ENCODE data around the gene ST3GAL5.
A peak's percentile ranks its signal among the peaks of the same experiment; 100 is the strongest.

Gene ST3GAL5

DNA sequence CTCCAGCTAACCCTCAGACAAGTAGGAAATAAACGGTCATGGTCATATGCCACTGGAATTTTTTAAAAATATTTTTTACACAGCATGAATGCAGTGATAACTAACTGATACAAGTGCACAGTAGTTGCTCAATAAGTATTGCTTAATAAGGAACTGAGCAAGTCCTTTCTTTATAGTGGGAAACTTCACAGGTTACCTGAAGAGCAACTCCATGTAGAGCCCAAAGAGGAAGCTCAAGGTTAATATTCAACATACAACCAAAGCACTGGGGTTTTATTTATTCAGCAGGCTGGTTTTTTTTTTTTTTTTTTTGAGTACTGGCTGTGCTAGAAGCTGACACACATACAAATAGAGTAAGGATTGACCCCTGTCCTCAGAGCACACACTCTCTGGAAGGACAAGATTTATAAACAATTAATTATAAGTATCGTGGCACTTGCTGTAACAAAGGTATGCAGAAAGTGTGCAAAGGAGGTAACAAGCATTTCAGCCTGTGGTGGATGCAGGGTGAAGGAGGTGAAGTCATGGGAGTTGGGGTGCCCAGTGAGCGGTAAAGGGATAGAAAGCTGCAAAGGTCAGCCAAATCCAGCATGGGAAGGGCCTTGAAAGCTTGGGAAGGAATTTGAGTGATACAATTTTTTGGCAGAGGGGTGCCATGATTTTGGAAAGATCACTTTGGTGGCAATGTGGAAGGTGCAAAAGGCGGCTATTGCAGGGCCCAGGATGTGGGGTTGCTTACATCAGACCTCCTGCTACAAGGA is 82.3 kb downstream of the ST3GAL5 start:
- DNase-seq: peak in 2 of 4 experiments; percentile 1 to 52

DNA sequence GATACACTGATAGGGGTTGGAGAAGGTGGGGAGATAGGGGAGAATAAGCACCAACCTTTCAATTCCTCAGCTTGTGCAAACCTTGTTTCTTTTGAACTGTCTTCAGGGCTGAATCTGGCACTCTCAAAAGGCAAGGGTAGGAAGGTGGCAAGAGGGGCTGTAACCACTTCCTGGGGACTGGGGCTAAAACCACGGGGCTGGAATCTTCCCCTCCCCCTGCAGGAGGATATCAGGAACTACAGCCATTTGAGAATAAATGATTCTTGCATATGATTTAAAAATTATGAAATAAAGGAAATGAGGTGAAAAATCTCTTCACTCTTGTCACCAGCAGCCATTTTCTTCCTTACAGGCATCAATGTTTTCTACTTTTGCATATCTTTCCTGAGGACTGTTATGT is 84.2 kb downstream of the ST3GAL5 start:
- DNase-seq: peak; percentile 14 to 58 (median 44)

DNA sequence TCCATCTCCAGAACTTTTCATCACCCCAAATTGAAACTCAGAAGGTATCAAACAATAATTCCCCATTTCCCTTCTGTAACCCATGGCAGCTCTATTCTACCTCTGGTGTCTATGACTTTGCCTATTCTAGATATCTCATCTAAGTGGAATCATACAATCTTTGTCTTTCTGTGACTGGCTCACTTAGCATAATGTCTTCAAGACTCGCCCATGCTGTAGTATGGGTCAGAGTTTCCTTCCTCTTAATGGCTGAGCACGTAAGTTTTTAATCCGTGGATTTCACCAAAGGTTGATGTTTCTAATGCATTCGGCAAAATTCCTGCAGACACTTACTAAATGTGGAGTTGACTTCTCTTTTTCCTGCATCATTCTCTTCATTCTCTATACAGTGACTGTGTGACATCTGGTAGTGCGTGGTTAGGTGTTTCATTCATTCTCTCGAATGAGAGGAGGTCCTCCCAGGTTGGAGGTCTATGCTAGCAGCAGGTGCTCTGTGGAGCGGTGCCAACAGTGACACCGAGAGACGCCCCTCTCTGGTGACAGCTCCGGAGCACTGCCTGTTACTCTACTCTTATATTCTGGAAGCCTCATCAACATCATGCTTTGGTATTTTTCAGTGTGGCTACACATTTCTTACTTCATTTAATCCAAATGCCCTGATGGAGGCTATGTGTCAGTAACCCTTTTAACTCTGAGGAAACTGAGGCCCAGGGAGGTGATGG is 84.9 kb downstream of the ST3GAL5 start:
- DNase-seq: peak in 2 of 4 experiments; percentile 4 to 51

DNA sequence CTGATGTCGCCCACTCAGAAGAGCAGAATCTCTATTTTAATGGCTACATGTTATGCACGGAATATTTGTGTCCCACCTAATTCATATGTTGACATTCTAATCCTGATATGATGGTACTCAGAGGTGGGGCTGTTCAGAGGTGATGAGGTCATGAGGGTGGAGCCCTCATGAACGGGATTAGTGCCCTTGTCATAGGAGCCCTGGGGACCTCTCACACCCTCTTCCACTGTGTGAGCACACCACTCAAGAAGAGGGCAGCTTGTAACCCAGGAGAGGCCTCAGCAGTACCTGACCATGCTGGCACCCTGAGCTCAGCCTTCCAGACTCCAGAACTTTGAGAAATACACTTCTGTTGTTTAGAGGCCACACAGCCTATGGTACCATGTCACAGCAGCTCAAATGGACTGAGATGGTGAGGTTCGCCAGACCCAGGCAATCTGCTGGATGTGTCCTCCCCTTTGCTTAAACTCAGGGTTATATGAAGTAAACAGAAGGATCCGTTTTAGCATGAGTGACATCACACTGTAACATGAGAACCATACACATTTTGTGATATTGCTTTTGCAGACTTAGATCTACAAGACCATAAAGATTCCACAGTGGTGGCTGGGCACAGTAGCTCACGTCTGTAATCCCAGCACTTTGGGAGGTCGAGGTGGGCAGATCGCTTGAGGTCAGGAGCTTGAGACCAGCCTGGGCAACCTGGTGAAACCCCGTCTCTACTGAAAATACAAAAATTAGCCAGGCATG is 86.3 kb downstream of the ST3GAL5 start:
- DNase-seq: peak in 1 of 4 experiments; percentile 1

DNA sequence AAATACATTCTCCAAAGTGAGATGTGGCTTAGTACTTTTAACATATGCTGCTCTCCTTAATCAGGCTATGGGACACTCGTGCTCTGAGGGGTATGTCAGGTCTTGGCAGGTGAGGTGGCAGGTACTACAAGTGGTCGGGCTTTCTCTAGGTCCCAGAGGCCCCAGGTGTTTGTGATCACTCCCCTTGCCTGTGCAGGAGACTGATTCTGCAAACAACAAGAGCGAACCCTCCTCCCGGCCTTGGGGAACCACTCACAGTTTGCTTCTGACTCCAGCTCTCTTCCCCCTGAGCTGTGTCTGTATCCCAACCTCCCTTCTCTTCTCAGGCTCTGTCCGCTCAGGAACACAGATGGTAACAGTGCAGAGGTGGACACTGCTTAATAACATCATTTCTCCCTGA is 86.9 kb downstream of the ST3GAL5 start:
- DNase-seq: peak in 1 of 4 experiments; percentile 0

DNA sequence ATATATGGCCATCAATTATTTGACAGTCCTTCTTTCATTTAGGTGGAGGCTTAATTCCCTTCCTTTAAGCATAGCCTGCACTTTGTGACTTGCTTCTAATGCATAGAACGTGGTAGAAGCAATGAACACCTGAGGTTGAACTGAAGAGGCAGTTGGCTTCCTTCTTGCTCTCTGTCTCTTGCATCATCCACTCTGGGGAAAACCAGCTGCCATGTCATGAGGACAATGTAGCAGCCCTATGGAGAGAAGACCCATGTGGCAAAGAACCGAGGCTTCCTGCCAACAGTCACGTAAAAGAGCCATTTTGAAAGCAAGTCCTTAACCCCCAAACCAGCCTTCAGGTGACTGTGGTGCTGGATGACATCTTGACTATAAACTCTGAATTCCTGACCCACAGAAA is 88.2 kb downstream of the ST3GAL5 start:
- peak; percentile 15 to 63 (median 48) for DNase-seq

DNA sequence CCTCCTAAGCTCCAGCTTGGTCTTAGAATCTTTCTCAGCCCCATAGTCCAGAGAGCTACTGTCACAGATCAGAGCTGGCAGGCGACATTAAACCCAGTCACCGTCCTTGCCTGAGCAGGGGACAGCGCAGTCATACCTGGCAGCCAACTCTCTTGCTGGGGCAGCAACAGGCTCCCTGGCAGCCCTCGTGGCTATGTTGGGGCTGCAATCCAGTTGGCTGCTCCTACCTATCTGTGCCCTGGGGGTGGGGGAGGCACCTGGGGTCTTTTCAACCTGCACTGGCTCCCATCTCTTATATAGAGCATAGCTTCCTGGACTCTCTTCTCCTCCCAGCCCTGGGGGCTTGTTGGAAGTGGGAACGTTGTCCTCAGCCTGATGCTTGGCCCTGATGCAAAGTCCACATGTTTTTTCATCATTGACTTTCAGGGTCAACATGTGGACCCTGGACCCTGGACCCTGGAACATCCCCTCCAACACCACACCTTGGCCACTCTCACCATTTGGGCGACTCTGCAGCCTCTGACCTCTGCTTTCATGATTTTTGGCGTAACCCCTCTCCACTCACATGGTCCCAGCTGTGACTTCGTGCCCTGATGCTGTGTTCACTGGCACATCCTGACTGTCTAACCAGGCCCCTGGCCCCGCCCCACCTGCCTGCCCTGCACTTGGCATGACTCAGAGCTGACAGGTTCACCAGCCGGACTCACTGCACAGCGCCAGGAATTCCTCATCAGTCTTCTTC is 89.4 kb downstream of the ST3GAL5 start:
- no peak for DNase-seq

DNA sequence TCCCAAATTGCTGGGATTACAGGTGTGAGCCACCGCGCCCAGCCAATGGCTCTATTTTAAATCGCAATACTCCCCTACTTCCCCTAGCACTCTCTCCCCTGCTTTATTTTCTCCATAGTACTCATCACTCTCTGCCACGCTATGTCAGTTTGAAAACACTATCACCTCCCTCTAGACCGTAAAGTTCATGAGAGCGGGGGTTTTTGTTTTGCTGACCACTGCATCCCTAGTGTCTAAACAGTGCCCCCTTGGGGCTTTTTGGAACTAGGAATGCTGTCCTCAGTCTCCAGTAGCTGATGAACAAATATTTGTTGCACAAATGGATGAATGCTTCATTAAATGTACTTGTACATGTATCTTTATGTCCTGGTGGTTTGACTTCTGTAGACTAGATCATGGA is 90.9 kb downstream of the ST3GAL5 start:
- DNase-seq: peak; percentile 33 to 68 (median 59)

DNA sequence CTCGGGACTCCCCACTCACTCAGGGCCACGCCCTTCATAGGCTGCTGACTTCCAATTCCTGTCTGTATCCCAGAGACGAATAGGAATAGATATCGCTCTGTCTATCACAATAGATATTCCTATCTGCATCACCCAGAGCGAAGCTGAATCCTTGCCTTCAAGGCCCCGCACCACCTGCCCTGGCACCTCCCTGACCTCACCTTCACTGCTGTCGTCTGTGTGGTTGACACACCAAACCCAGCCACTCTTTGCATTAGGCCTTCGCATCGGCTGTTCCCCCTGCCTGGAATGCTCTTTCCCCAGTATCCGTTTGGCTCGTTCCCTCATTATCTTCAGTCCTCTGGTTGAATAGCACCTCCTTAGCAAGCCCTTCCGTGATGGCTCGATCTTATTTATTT is 91.5 kb downstream of the ST3GAL5 start:
- DNase-seq: no peak

DNA sequence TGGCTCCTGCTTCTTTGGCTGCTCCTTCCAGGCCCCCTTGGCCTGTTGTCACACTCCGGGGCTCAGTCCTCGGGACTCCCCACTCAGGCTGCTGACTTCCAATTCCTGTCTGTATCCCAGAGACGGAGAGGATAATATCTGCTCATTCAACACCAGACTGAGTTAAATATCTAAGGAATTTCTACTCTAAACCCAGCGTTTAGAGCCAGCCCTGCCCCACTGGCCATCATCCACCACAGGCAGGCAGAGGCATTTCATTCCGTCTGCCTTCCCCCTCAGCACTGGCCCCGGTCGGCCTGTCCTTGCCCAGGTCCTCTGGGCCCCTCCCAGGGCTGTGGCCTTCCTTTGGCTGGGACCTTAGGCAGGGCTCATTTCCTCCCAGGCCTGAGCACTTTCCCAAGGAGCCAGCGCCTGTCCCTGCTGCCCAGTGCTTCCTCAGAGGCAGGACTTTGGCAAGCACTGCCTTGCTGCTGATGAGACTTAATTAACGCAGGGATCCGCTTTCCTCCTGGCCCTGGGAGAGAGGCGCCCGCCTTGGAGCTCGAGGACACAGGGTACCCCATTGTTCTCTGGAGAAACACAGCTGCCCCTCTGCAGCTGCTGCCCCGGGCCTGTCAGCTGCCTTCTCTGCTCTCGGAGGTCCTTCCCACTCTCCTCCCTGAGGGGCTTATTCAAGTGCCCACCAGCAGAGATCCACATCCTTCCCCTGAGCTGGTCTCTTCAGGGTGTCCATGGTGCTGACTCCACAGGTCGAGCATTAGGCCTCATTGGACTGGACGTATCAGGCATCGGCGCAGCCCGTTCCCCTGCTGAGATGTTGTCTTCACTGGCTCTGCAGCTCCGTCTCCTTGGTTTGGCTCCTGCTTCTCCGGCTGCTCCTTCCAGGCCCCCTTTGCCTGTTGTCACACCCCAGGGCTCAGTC is 92.2 kb downstream of the ST3GAL5 start:
- DNase-seq: no peak

DNA sequence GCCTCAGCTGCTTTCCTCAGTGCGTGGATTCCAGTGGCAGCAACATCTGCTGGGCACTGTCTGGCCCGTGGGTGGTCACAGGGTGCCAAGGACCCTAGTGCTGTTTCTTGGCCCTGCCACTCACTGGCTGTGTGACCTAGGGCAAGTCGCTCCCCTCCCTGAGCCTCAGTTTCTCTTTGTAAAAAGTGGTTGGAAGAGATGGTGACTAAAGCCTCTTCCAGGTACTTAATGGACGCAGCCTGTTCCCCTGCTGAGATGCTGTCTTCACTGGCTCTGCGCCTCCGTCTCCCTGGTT is 92.8 kb downstream of the ST3GAL5 start:
- DNase-seq: no peak

DNA sequence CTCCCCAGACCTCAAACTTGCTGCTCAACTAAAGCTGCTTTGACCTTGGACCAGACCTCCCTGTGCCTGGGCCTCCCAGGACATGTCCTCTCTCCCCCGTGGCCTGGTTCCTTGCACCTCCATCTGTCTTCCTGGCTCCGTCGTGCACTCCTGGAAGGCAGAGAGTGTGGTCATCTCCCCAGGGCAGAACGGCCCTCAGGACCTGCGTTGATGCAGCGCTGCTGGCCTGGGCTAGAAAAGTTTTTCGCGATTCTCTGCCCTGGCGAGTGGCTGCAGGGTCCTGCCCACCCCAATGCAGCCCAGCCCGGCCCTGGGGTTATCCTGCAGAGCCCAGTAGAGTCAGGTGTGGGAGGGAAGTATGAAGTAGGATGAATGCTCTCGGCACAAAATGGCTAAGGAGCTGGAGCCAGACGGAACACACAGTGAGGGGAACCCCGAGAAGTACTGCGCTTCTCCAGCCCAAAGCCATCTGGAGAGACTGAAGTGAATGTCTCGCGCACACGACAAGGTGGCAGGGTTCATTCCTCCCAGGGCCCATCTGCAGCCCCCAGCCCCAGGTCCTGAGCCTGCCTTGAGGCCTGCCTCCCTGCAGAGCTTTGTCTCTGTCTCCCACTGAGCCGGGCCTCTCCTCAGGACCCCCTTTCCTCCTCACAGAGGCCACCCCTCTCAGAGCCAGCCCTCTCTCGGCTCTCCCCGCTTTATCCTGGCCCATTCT is 93.3 kb downstream of the ST3GAL5 start:
- DNase-seq: no peak

DNA sequence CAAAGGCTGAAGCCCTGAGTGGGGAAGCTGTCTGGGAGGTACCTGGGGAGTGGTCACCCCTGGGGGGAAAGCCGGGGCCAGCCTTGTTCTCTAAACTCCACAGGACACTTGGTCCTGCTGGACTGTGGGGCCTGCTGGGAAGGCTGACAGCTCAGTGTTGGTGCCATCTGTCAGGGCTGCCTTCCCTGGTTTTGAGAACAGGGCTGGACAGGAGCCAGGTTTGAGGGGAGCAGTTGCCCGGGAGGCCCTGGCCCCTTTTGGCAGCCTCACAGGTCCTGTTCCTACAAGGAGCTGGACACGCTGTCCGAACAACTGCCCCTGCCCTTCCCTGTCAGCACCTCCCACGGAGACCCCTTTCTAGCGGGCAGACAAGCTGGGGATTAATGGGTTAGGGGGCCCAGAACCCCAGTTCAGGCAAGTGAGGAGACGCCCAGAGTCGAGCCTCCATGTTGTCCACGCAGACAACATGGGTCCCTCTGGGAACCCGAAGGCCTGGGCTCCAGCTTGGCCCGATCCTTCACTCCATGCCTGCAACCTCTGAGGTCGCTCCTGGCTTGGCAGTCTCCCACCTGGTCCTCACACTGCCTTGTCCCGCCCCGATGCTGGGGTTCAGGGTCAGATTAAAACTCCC is 94.2 kb downstream of the ST3GAL5 start:
- no peak for DNase-seq

DNA sequence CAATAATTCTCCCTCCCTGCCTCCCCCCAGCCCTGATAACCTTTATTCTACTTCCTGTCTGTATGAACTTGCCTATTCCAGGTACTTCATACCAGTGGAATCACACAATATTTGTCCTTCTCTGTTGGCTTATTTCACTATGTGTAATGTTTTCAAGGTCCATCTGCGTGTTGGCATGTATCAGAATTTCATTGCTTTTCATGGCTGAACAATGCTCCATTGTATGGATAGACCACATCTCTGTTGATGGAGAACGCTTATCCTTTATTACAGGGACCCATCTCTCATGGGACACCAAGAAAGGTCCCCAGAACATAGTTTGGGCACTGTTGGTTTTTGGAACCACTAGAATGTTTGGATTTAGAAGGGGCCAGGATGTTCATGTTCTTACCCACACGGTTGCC is 94.8 kb downstream of the ST3GAL5 start:
- DNase-seq: no peak

DNA sequence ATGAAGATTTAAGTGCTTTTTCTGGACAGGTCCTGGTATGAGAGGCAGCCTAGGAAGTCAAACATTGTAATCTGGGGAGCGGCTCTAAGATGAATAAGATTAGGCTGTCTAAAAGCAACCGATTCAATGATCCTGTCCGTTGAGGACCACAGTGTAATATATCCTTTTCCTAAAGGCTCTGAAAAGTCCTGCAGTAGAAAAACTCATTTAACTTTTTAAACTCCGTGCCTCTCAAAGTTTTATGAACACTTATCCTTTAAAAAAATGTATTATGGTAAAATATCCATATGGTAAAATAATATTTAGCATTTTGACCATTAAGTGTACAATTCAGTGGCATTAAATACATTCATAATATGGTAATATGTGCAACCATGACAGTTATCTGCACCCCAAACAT is 95.2 kb downstream of the ST3GAL5 start:
- DNase-seq: no peak

DNA sequence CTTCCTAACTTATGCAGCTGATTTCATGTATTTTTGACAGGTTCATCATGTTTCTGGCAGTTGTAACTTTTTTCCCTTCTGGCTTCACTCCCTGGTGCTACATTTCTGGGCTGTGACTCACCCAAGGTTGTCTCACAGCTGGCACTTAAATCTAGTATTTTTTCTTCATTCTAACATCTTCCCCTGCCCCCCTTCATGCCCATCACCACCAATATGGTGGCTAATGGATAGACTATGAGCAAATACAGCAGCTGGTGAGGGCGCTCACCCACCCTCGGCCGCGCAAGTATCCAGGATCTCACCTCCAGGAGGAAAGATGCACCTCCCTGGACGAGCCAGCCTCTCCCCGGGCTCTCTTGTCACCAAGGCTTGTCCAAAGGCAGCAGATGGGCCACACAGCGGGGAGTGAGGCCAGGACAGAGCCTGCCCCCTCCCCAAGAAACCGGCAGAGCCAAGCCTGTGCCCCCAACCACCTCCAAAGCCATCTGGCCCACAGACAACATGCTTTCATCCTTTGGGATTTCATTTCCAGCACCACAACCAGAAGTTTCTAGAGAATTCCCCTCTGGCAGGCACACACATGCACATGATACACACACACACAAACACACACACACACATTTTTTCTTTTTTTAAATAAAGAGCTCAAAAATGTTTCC is 95.9 kb downstream of the ST3GAL5 start:
- DNase-seq: no peak

DNA sequence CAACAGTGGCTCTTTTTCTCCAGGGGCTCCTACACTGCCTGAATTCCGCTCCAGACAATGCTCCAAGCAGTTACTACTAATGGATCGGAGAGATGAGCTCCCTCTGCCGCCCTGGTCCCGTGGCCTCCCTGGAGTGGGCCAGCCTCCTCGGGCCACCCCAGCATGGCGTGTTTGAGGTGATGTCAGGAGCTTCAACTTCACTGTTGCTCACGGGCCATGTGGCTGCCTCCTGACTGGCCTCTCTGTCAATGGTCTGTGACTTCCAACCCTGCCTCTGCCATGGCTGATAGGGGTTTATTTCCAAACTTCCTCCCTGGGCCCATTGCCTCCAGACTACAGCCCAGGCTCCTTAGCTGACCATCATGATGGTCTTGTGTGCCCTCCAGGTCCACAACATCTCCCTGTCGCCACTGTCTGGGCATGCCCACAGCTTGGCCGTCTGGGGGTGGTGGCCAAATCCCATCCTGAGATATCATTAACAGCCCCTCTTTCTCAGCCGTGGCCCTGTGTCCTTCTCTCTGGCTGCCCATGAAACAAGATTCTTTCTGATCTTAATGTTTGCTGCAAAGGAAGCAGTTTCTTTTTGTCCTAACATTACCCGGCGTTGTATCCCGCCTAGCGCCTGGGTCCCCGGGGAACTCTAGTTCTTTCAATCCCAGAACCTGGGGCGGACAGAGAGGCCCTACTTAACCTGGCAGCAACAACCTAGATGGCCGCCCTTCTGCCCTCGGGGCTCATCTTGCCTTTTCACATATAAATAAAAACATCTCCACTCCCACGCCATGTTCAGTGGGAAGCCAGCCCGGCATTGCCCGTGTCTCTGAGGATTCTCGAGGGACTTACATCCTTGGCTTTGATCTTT is 96.9 kb downstream of the ST3GAL5 start:
- DNase-seq: no peak

DNA sequence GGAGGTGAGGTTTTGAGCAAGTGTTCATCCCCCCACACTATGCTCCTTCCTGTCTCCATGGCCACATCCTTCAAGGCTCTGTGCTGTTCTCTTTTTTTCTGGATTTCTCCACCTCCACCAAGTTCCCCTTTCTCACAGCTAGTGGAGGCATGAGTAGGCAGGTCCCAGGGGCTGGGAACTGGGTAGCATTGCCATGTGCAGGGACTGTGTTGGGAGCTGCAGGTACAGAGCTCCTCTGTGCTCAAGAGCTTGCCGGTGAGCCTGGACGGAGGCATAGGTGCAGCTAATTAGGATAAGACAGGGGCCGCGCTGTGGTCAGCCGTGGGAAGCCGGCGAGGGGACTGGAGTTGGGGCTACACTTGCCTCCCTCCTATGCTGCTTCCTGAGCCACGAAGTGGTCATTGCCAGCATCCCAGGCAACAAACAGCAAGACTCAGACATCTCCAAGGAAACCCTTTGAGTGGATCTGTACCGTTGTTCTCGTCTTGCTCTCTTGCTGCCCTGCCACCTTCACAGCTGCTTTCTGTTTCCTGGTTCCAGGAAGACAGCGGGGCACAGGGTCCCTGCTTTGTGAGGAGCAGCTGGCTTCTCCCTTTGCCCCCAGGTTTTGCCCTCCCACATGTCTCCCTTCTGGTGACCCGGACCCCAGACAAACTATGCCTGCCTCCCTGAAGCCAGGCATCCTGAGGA is 98.1 kb downstream of the ST3GAL5 start:
- DNase-seq: peak; percentile 68 to 87 (median 82)
